Endothelial cell of umbilical vein (primary cell): ENCODE measurements around the gene RGPD8. TPM values are rescaled to one million over a fixed set of nuclear protein-coding genes. Genes with fewer than 3 reads are reported as not detected.

Experiments used
- BruUV-seq: library from RNA; stranded (reverse); fragments of 400-500 nt; replicated peaks from 2 replicates; lab custom pipeline; 2021; lab: Mats Ljungman, UMichigan
- CTCF ChIA-PET: fragments of 300-600, 350-600 bp; sonication (Branson Sonifier 250); formaldehyde crosslinking; loops from one replicate; lab custom pipeline; 2021; ENCODE audit warnings: antibody characterized with exemption, inconsistent platforms; lab: Charles Lee
- POLR2A ChIA-PET: fragments of 300-600, 350-600 bp; sonication (Branson Sonifier 250); formaldehyde crosslinking; loops from one replicate; lab custom pipeline; 2021; ENCODE audit warnings: antibody characterized with exemption, inconsistent platforms; lab: Charles Lee
- DNase-seq: peaks from one replicate; pipeline ENCODE4 v3.0.0-alpha.2; 2011; ENCODE audit warnings: low read depth, low spot score
- FAIRE-seq: peaks from 2 replicates; lab custom pipeline; 2011; peaks lifted over from hg19 to GRCh38; lab: Jason Lieb, UNC
- H2AFZ ChIP-seq: 2 replicates; pipeline ENCODE4 v1.6.0; 2012; ENCODE audit warnings: low read depth, low read length, control low read depth, inconsistent platforms
- H3K27ac ChIP-seq: 2 replicates; pipeline ENCODE4 v1.5.1; 2011; ENCODE audit warnings: low read depth, mild to moderate bottlenecking, control low read depth, low read length, moderate library complexity; ENCODE audit not compliant: insufficient read depth
- H3K27me3 ChIP-seq, 2 experiments: 2 replicates each; pipeline versions ENCODE4 v1.6.0 to v1.6.1; 2011; ENCODE audit warnings: low read length in 2 of 2, mixed read lengths in 1 of 2; ENCODE audit not compliant: control insufficient read depth in 2 of 2, insufficient read depth in 2 of 2
- H3K36me3 ChIP-seq, 2 experiments: 2 replicates in 1 of 2; 3 replicates in 1 of 2; pipeline ENCODE4 v1.5.1; 2011; ENCODE audit warnings: low read length in 2 of 2, mild to moderate bottlenecking in 1 of 2, moderate library complexity in 1 of 2; ENCODE audit not compliant: control insufficient read depth in 2 of 2, insufficient read depth in 2 of 2; ENCODE audit errors: extremely low read depth in 1 of 2
- H3K4me1 ChIP-seq: 3 replicates; pipeline ENCODE4 v1.5.1; 2011; ENCODE audit warnings: mild to moderate bottlenecking, low read length; ENCODE audit not compliant: control insufficient read depth, insufficient read depth; ENCODE audit errors: extremely low read depth
- H3K4me2 ChIP-seq: 2 replicates; pipeline ENCODE4 v1.6.1; 2011; ENCODE audit warnings: low read length, control low read depth, mixed read lengths; ENCODE audit not compliant: insufficient read depth
- H3K4me3 ChIP-seq, 3 experiments: fragments of 200-600 bp in 1 of 3; sonication (generic), shearing (Covaris generic) in 1 of 3; replicated peaks in 1 of 3; 2 replicates each; pipeline ENCODE4 v1.5.1; 2011 to 2016; ENCODE audit warnings: control low read depth in 3 of 3, low read length in 3 of 3, mild to moderate bottlenecking in 2 of 3, inconsistent platforms in 1 of 3, low read depth in 1 of 3, moderate library complexity in 1 of 3; ENCODE audit not compliant: insufficient read depth in 1 of 3
- H3K79me2 ChIP-seq: 2 replicates; pipeline ENCODE4 v1.6.0; 2012; ENCODE audit warnings: low read length, inconsistent platforms; ENCODE audit not compliant: control insufficient read depth, insufficient read depth
- H3K9ac ChIP-seq: replicated peaks from 2 replicates; pipeline ENCODE3; 2011; ENCODE audit warnings: low read length, control low read depth; ENCODE audit not compliant: insufficient read depth; ENCODE audit errors: extremely low read depth
- H3K9me1 ChIP-seq: replicated peaks from 3 replicates; pipeline ENCODE4 v1.6.0; 2011; ENCODE audit warnings: mild to moderate bottlenecking, low read length; ENCODE audit not compliant: control insufficient read depth, insufficient read depth; ENCODE audit errors: extremely low read depth
- H3K9me3 ChIP-seq: replicated peaks from 2 replicates; pipeline ENCODE4 v1.5.1; 2012; ENCODE audit warnings: low read length, inconsistent platforms; ENCODE audit not compliant: control insufficient read depth, insufficient read depth
- H4K20me1 ChIP-seq: replicated peaks from 2 replicates; pipeline ENCODE3; 2011; ENCODE audit warnings: mild to moderate bottlenecking, low read length; ENCODE audit not compliant: control insufficient read depth, insufficient read depth; ENCODE audit errors: extremely low read depth
- EZH2 ChIP-seq: IDR thresholded peaks from 2 replicates; pipeline ENCODE4 v1.6.1; 2012; ENCODE audit warnings: borderline replicate concordance, low read depth, mild to moderate bottlenecking, moderate library complexity, low read length, inconsistent platforms; ENCODE audit not compliant: severe bottlenecking
- FOS ChIP-seq: IDR thresholded peaks from 2 replicates; pipeline ENCODE4 v1.6.1; 2011; ENCODE audit warnings: mild to moderate bottlenecking, low read length, moderate library complexity, borderline replicate concordance; ENCODE audit not compliant: insufficient read depth
- GATA2 ChIP-seq: IDR thresholded peaks from 2 replicates; pipeline ENCODE4 v1.7.0; 2011; ENCODE audit warnings: low read depth, mild to moderate bottlenecking, moderate library complexity, mixed read lengths, low read length; ENCODE audit not compliant: insufficient read length, insufficient read depth
- MAX ChIP-seq: IDR thresholded peaks from 2 replicates; pipeline ENCODE4 v1.6.1; 2011; ENCODE audit not compliant: insufficient read depth, insufficient read length
- POLR2AphosphoS5 ChIP-seq: IDR thresholded peaks from 2 replicates; pipeline ENCODE4 v1.6.1; 2012; ENCODE audit warnings: low read depth, mild to moderate bottlenecking, control low read depth, low read length, moderate library complexity; ENCODE audit not compliant: insufficient read depth
- dilution Hi-C: fragments of 300-500 bp; cut with MboI; formaldehyde crosslinking; loops from one replicate; pipeline ENCODE4 v1.15.0; 2019; ENCODE audit warnings: low sequenced_read_pairs; ENCODE audit not compliant: extremely low pct_ligation_motif_present
- intact Hi-C: fragments of 100-400 bp; cut with micrococcal nuclease; formaldehyde crosslinking; loops from one replicate; pipeline ENCODE4 v1.10.0; 2022
- polyA plus RNA-seq, 4 experiments: library from polyadenylated mRNA; depleted of rRNA in 3 of 4; stranded (reverse) in 3 of 4; unstranded in 1 of 4; fragments of >200 nt; gene quantifications; 2 replicates each; pipeline versions ENCODE4 v1.2.1 to v1.2.3, GENCODE V29; 2011 to 2012; ENCODE audit warnings: missing spikeins in 1 of 4
- total RNA-seq: library from RNA; stranded (reverse); gene quantifications from 2 replicates; pipeline ENCODE4 v1.2.3, GENCODE V29; 2021

Gene RGPD8
- total and polyA plus RNA-seq, 2 donors (not counting 3 experiments of a cell fraction or from before 2014, with no cell fraction given), result 0.98 to 10.8 TPM

- TF ChIP-seq MAX (no peak), FOS (no peak), POLR2AphosphoS5 (no peak), EZH2 (no peak)
- H3K36me3 ChIP-seq, result no peaks in the 10 kb centered on the region
- no peaks in the 10 kb centered on the region for H3K4me1 ChIP-seq
- no peak overlapping the region for H3K4me3 ChIP-seq
- no TSS peak for BruUV-seq
- no peak overlapping the region for H3K27ac ChIP-seq
- ChIA-PET CTCF (no interaction called here), POLR2A (no interaction called here)
- FAIRE-seq (no peak), DNase-seq (no peak)
- H3K79me2 ChIP-seq, result no peaks in the 10 kb centered on the region
- no peaks in the 10 kb centered on the region for H4K20me1 ChIP-seq
- dilution Hi-C loops, result no loop called here
- H2AFZ ChIP-seq, result no peak overlapping the region
- intact Hi-C loops, result no loop called here
- H3K9me1 ChIP-seq, result no peaks in the 10 kb centered on the region
- H3K9ac ChIP-seq, result no peak overlapping the region
- H3K4me2 ChIP-seq, result no peak overlapping the region
- no peaks in the 10 kb centered on the region for H3K9me3 ChIP-seq
- no peaks in the 10 kb centered on the region for H3K27me3 ChIP-seq
These were observed 43.0 kb upstream of the RGPD8 start for GRCh38 chr2:112476434-112476833.

GRCh38 chr2:112474844-112475486, 41.5 kb upstream of the RGPD8 start:
- ChIA-PET POLR2A (no interaction called here), CTCF (interaction anchor here (0.9 kb wide), 1 partner anchor 22 kb away, joined by 3 read pairs; no protein-coding TSS in a partner anchor)
- H3K9me3 ChIP-seq, result no peaks in the 10 kb centered on the region
- H3K4me2 ChIP-seq, result no peak overlapping the region
- no peak overlapping the region for H3K4me3 ChIP-seq
- no peaks in the 10 kb centered on the region for H3K4me1 ChIP-seq
- no TSS peak for BruUV-seq
- intact Hi-C loops (no loop called here), dilution Hi-C loops (no loop called here)
- no peak overlapping the region for H3K27ac ChIP-seq
- no peak overlapping the region for H2AFZ ChIP-seq
- H3K9ac ChIP-seq, result no peak overlapping the region
- H3K9me1 ChIP-seq, result no peaks in the 10 kb centered on the region
- H3K36me3 ChIP-seq, result no peaks in the 10 kb centered on the region
- H3K79me2 ChIP-seq, result no peaks in the 10 kb centered on the region
- DNase-seq (no peak), FAIRE-seq (no peak)
- H3K27me3 ChIP-seq, result no peaks in the 10 kb centered on the region
- no peaks in the 10 kb centered on the region for H4K20me1 ChIP-seq
- TF ChIP-seq POLR2AphosphoS5 (no peak), EZH2 (no peak), GATA2 (no peak)
